GM23338 (cell line): ENCODE data around the gene NOL3. TPM values are rescaled to one million over a fixed set of nuclear protein-coding genes. Genes with fewer than 3 reads are reported as not detected.
A peak's percentile ranks its signal among the peaks of the same experiment; 100 is the strongest.

Source experiments
- ATAC-seq: fragments of 200-7000 bp; cut with Tn5 transposase; 3 replicates; pipeline ENCODE4 v1.9.1; 2020
- DNase-seq: peaks from one replicate; pipeline ENCODE4 v3.0.0-alpha.2; 2015; ENCODE audit warnings: low spot score
- H2AFZ ChIP-seq: fragments of 200-600 bp; sonication (generic); 2 replicates; pipeline ENCODE4 v1.8.0; 2016; ENCODE audit warnings: antibody characterized with exemption, mild to moderate bottlenecking, moderate library complexity
- H3F3A ChIP-seq: fragments of 200-600 bp; sonication (generic); replicated peaks from 2 replicates; pipeline ENCODE4 v1.8.0; 2017; ENCODE audit warnings: antibody characterized with exemption, mixed run types, low read depth
- H3K27ac ChIP-seq: fragments of 200-600 bp; sonication (generic); 2 replicates; pipeline ENCODE4 v1.6.1; 2016; ENCODE audit warnings: low read depth
- H3K27me3 ChIP-seq: fragments of 200-600 bp; sonication (generic); 2 replicates; pipeline ENCODE4 v1.8.0; 2016; ENCODE audit warnings: mild to moderate bottlenecking, mixed run types, moderate library complexity; ENCODE audit not compliant: insufficient read depth
- H3K36me3 ChIP-seq: fragments of 200-600 bp; sonication (generic); 2 replicates; pipeline ENCODE4 v1.8.0; 2016; ENCODE audit warnings: mild to moderate bottlenecking; ENCODE audit not compliant: insufficient read depth
- H3K4me1 ChIP-seq: fragments of 200-600 bp; sonication (generic); 2 replicates; pipeline ENCODE4 v1.8.0; 2016; ENCODE audit warnings: mild to moderate bottlenecking, moderate library complexity; ENCODE audit not compliant: insufficient read depth
- H3K4me2 ChIP-seq: fragments of 200-600 bp; sonication (generic); 2 replicates; pipeline ENCODE4 v1.7.1; 2017; ENCODE audit warnings: mixed run types
- H3K4me3 ChIP-seq: fragments of 200-600 bp; sonication (generic); 2 replicates; pipeline ENCODE4 v1.6.1; 2016; ENCODE audit warnings: mixed run types
- H3K79me2 ChIP-seq: fragments of 200-600 bp; sonication (generic); replicated peaks from 2 replicates; pipeline ENCODE4 v1.8.0; 2017; ENCODE audit warnings: mild to moderate bottlenecking; ENCODE audit not compliant: insufficient read depth
- H3K9me2 ChIP-seq: fragments of 200-600 bp; sonication (generic); 2 replicates; pipeline ENCODE4 v1.8.0; 2017; ENCODE audit not compliant: insufficient read depth
- H4K20me1 ChIP-seq: fragments of 200-600 bp; sonication (generic); replicated peaks from 2 replicates; pipeline ENCODE4 v1.8.0; 2017; ENCODE audit warnings: mild to moderate bottlenecking; ENCODE audit not compliant: insufficient read depth
- H3K27ac Mint-ChIP-seq: 2 replicates; pipeline ENCODE4 v1.8.0; 2020; ENCODE audit warnings: inconsistent platforms, mild to moderate bottlenecking, moderate library complexity, mixed read lengths
- H3K27me3 Mint-ChIP-seq: 3 replicates; pipeline ENCODE4 v1.8.0; 2022; ENCODE audit warnings: low read depth, mild to moderate bottlenecking, moderate library complexity, mixed read lengths, inconsistent platforms; ENCODE audit not compliant: insufficient read depth, poor library complexity
- H3K36me3 Mint-ChIP-seq: 3 replicates; pipeline ENCODE4 v1.8.0; 2021; ENCODE audit warnings: low read depth, mild to moderate bottlenecking, inconsistent platforms, moderate library complexity, mixed read lengths
- H3K4me1 Mint-ChIP-seq: 3 replicates; pipeline ENCODE4 v1.8.0; 2020; ENCODE audit warnings: mild to moderate bottlenecking, inconsistent platforms, mixed read lengths
- H3K4me3 Mint-ChIP-seq: 3 replicates; pipeline ENCODE4 v1.8.0; 2021; ENCODE audit warnings: moderate library complexity, mild to moderate bottlenecking, inconsistent platforms, mixed read lengths
- H3K9me3 Mint-ChIP-seq: 3 replicates; pipeline ENCODE4 v1.8.0; 2020; ENCODE audit warnings: moderate library complexity, mild to moderate bottlenecking, inconsistent platforms, mixed read lengths
- CREB1 ChIP-seq: fragments of 250-450 bp; sonication (Bioruptor Pico); IDR thresholded peaks from 2 replicates; pipeline ENCODE4 v1.5.0; 2020; ENCODE audit warnings: low read depth, mild to moderate bottlenecking, moderate library complexity
- EZH2phosphoT487 ChIP-seq: fragments of 200-600 bp; sonication (generic); IDR thresholded peaks from one replicate; pipeline ENCODE4 v1.8.1; 2018; ENCODE audit warnings: antibody characterized with exemption; ENCODE audit not compliant: unreplicated experiment
- JUNB ChIP-seq: IDR thresholded peaks from one replicate; pipeline ENCODE4 v1.6.1; 2016; ENCODE audit warnings: antibody characterized with exemption; ENCODE audit not compliant: unreplicated experiment
- NANOG ChIP-seq: IDR thresholded peaks from 2 replicates; pipeline ENCODE4 v1.6.1; 2016; ENCODE audit warnings: antibody characterized with exemption, borderline replicate concordance
- POLR2AphosphoS5 ChIP-seq: IDR thresholded peaks from 2 replicates; pipeline ENCODE4 v1.6.1; 2016; ENCODE audit warnings: antibody characterized with exemption, low read depth
- ZNF114 ChIP-seq: fragments of 250-450 bp; sonication (Bioruptor Pico); IDR thresholded peaks from 2 replicates; pipeline ENCODE4 v1.5.0; 2020; ENCODE audit warnings: mild to moderate bottlenecking, moderate library complexity
- ZNF331 ChIP-seq: fragments of 250-450 bp; sonication (Bioruptor Pico); IDR thresholded peaks from 2 replicates; pipeline ENCODE4 v1.5.0; 2020; ENCODE audit warnings: low read depth, mild to moderate bottlenecking, moderate library complexity
- polyA plus RNA-seq: library from polyadenylated mRNA; unstranded; fragments of >200 nt; fragmentation: Nextera tagmentation; extraction: Ambion mirVana; gene quantifications from 2 replicates; pipeline ENCODE4 v1.2.1, GENCODE V29; 2016
- total RNA-seq: library from RNA; depleted of rRNA; stranded (reverse); fragments of >200 nt; shearing (Covaris generic); gene quantifications from 2 replicates; pipeline ENCODE4 v1.2.3, GENCODE V29; 2014
- TF ChIP-seq, protein P1 (sequence below): IDR thresholded peaks from 2 replicates; pipeline ENCODE4 v1.6.1; 2016; ENCODE audit warnings: antibody characterized with exemption
- TF ChIP-seq, protein P2 (sequence below), 2 experiments: fragments of 200-600 bp in 1 of 2; sonication (generic) in 1 of 2; conservative IDR thresholded peaks; 2 replicates each; pipeline versions ENCODE4 v1.5.1 to v1.6.1; 2016 to 2017; ENCODE audit warnings: antibody characterized with exemption in 2 of 2, low read depth in 2 of 2, mild to moderate bottlenecking in 2 of 2, moderate library complexity in 1 of 2
- TF ChIP-seq, protein P3 (sequence below): IDR thresholded peaks from one replicate; pipeline ENCODE4 v1.6.1; 2018; ENCODE audit warnings: antibody characterized with exemption; ENCODE audit not compliant: unreplicated experiment

NOL3 gene
- total and polyA plus RNA-seq, 2 experiments from 2014 or later, result 3.3 to 4.0 TPM

DNA sequence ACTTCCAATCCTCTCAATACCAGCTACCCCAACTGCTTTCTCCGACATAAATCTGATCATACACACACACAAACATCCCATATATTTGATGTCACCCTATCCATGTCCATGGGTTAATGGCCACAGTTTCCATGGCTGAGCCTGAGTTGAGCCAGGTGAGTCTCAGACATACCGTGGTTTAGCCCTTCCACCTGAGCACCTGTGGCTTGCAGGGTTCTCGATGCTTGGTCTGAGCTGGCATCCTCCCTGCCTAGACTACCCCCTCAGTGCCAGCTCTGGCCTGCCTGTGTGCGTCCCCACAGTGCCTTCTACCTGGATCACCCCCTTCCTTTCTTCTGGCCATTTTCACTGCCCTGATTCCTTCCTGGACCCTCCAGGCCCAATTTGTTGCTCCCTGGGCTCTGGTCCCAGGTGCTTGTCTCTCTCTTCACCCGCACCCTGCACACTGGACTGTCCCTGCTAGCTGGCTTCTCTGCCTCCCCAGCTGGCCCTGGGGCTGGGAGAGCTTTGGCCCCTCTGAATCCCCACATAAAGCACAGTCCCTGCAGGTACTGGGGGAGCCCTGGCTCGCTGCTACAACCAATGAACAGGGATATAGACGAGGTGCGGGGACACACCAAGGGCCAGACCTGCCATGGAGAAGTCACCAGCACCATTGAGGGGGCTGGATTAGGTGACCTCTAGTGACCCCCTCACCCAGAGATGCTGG is 35.9 kb downstream of the NOL3 start:
- Histone ChIP-seq H3K9me2 (no peaks in the 10 kb centered on the region), H3K4me1 (no peaks in the 10 kb centered on the region), H2AFZ (no peak overlapping the region), H3K36me3 (no peaks in the 10 kb centered on the region), H3K4me3 (no peak overlapping the region), H3K79me2 (no peaks in the 10 kb centered on the region), H3F3A (no peaks in the 10 kb centered on the region), H3K27ac (no peak overlapping the region), H4K20me1 (no peaks in the 10 kb centered on the region), H3K4me2 (no peak overlapping the region), H3K27me3 (no peaks in the 10 kb centered on the region)
- H3K36me3 Mint-ChIP-seq, result 0 out of 3 replicates have a peak, but pooled peaks cover 1% of the 10 kb centered on the region
- H3K27me3 Mint-ChIP-seq, result peaks cover 10% of the 10 kb centered on the region
- ATAC-seq, result no peak
- no peak overlapping the region for H3K27ac Mint-ChIP-seq
- TF ChIP-seq ZNF331 (CRISPR knock-in tag), result no peak
- TF ChIP-seq JUNB, result no peak
- H3K4me1 Mint-ChIP-seq, result peaks cover 5% of the 10 kb centered on the region; the same call in 2 of the 3 replicates
- H3K9me3 Mint-ChIP-seq, result no peaks in the 10 kb centered on the region
- no peak overlapping the region; the same call in 2 of the 3 replicates for H3K4me3 Mint-ChIP-seq
- DNase-seq, result no peak

DNA sequence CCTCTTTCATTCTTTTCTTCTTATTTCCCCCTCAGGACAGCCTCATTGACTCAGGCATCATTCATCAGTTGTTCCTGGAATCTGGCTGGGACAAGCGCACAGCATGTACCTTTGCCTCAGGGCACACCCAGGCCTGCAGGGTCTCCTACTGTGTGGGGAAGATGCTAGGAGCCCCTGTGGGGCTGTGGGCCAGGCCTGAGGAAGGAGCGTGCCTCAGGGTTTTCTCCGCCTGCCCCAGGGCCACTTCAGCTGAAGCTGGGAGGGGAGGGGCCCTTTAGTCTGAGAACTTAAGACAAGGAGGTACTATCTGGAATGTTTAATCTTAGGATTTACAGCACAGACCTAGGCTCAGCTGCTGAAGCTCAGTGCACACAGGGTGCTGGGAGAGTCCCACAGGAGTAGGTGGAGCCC is 36.5 kb downstream of the NOL3 start:
- H3K9me2 ChIP-seq, result no peaks in the 10 kb centered on the region
- no peak overlapping the region for H3K27ac ChIP-seq
- no peaks in the 10 kb centered on the region; the same call in 1 of the 2 replicates for H4K20me1 ChIP-seq
- Mint-ChIP-seq H3K27ac (no peak overlapping the region), H3K4me1 (peaks cover 5% of the 10 kb centered on the region; the same call in 2 of the 3 replicates), H3K9me3 (no peaks in the 10 kb centered on the region), H3K36me3 (no peaks in the 10 kb centered on the region), H3K27me3 (peaks cover 10% of the 10 kb centered on the region), H3K4me3 (no peak overlapping the region)
- H3K4me1 ChIP-seq, result no peaks in the 10 kb centered on the region
- no peak overlapping the region for H3K4me3 ChIP-seq
- no peak for DNase-seq
- H3K4me2 ChIP-seq, result no peak overlapping the region
- no peaks in the 10 kb centered on the region for H3K79me2 ChIP-seq
- no peaks in the 10 kb centered on the region for H3K27me3 ChIP-seq
- no peaks in the 10 kb centered on the region for H3F3A ChIP-seq
- ATAC-seq, result peak; percentile 32
- H2AFZ ChIP-seq, result no peak overlapping the region
- no peaks in the 10 kb centered on the region for H3K36me3 ChIP-seq
- TF ChIP-seq CREB1 (CRISPR knock-in tag) (no peak), NANOG (no peak), EZH2phosphoT487 (no peak), POLR2AphosphoS5 (no peak), JUNB (no peak), ZNF331 (CRISPR knock-in tag) (no peak), ZNF114 (CRISPR knock-in tag) (no peak)
- TF ChIP-seq, protein P1, sequence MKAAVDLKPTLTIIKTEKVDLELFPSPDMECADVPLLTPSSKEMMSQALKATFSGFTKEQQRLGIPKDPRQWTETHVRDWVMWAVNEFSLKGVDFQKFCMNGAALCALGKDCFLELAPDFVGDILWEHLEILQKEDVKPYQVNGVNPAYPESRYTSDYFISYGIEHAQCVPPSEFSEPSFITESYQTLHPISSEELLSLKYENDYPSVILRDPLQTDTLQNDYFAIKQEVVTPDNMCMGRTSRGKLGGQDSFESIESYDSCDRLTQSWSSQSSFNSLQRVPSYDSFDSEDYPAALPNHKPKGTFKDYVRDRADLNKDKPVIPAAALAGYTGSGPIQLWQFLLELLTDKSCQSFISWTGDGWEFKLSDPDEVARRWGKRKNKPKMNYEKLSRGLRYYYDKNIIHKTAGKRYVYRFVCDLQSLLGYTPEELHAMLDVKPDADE, result no peak
- TF ChIP-seq, protein P2, sequence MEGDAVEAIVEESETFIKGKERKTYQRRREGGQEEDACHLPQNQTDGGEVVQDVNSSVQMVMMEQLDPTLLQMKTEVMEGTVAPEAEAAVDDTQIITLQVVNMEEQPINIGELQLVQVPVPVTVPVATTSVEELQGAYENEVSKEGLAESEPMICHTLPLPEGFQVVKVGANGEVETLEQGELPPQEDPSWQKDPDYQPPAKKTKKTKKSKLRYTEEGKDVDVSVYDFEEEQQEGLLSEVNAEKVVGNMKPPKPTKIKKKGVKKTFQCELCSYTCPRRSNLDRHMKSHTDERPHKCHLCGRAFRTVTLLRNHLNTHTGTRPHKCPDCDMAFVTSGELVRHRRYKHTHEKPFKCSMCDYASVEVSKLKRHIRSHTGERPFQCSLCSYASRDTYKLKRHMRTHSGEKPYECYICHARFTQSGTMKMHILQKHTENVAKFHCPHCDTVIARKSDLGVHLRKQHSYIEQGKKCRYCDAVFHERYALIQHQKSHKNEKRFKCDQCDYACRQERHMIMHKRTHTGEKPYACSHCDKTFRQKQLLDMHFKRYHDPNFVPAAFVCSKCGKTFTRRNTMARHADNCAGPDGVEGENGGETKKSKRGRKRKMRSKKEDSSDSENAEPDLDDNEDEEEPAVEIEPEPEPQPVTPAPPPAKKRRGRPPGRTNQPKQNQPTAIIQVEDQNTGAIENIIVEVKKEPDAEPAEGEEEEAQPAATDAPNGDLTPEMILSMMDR (conservative IDR thresholded peaks at IDR 0.05; ENCODE audit: low read depth in 2 of 2), result no peak
- TF ChIP-seq, protein P3, sequence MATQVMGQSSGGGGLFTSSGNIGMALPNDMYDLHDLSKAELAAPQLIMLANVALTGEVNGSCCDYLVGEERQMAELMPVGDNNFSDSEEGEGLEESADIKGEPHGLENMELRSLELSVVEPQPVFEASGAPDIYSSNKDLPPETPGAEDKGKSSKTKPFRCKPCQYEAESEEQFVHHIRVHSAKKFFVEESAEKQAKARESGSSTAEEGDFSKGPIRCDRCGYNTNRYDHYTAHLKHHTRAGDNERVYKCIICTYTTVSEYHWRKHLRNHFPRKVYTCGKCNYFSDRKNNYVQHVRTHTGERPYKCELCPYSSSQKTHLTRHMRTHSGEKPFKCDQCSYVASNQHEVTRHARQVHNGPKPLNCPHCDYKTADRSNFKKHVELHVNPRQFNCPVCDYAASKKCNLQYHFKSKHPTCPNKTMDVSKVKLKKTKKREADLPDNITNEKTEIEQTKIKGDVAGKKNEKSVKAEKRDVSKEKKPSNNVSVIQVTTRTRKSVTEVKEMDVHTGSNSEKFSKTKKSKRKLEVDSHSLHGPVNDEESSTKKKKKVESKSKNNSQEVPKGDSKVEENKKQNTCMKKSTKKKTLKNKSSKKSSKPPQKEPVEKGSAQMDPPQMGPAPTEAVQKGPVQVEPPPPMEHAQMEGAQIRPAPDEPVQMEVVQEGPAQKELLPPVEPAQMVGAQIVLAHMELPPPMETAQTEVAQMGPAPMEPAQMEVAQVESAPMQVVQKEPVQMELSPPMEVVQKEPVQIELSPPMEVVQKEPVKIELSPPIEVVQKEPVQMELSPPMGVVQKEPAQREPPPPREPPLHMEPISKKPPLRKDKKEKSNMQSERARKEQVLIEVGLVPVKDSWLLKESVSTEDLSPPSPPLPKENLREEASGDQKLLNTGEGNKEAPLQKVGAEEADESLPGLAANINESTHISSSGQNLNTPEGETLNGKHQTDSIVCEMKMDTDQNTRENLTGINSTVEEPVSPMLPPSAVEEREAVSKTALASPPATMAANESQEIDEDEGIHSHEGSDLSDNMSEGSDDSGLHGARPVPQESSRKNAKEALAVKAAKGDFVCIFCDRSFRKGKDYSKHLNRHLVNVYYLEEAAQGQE, result no peak
